HG02840 (cell line): ENCODE data around the gene CTF1.

Experiments used
- ATAC-seq: cut with Tn5 transposase; IDR thresholded peaks from one replicate; pipeline ENCODE4 v1.9.1; 2021; ENCODE audit warnings: mild to moderate bottlenecking, moderate library complexity, moderate number of reproducible peaks; ENCODE audit not compliant: unreplicated experiment, low FRiP score

Gene CTF1

DNA sequence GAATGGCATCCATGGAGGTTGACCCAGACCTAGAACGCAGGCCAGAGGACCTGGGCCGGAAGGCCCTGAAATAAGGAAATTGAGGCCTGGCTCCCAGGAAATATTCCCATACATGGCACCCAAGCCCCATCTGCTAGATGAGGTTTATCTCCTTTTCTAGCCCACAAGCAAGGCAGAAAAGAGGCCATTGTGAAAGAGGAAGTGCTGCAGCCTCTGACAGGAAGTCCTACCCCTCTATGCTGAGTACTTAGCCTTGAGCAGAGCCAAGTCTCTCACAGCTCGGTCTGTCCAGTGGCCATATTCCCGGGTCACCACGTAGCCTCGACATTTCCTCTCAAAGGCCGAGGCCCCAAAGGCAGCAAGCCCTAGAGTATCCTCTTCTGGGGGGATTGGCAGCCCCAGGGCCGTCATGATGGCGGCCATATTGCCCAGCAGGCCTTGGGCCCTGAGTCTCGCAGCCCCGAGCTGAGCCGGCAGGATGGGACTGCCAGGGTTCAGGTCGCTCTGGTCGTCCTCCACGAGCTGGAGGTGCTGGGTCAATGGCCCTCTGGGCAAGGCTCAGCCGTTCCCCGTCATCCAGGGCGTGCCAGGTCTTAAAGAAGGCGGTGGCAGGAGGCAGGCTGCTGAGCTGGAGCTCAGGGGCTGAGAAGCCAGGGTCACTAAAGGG is 7.8 kb downstream of the CTF1 start:
- no peak for ATAC-seq

DNA sequence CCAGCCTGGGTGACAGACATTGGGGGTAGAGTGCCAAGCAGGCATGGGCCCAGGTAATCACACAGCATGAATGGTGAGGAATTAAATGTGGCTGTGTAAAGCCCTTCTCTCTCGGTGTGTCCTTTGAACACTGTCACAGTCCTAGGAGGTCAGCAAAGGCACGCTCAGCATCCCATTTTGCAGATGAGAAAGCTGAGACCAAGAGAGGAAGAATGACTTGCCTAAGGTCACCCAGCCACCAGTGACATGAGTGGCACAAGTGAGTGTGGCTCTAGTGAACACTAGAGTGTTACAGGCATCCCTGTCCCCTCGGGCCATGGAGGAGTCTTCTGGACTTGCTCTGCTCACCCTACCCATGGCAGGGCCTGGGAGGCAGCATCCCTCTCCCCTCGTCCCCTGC is 10.7 kb downstream of the CTF1 start:
- no peak for ATAC-seq

DNA sequence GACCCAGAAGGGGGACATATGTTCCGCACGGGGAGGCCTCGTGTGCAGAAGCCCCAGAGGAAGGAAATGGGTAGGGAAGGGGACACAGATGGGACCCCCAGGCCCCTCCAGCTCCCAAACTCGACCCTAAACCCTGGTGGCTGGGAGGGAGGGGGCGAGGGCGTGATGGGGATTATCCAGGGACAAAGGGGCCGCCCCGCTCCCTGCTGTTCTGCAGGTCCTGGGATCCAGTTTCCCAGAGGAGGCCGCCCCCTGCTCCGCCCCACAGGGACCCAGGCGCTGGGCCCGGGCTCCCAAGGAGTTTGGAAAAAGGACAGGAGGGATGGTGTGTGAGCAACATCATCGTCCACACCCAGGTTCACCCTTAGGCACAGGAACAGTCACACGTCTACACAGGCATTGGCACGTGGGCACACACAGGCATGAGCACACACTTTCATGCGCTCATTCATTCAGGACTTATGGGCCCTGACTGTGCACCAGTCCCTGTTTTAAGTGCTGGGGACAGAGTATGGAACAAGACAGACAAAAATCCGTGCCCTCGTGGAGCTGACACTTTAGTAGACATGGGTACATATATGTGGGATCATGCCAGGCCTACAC is 14.1 kb downstream of the CTF1 start:
- no peak for ATAC-seq

DNA sequence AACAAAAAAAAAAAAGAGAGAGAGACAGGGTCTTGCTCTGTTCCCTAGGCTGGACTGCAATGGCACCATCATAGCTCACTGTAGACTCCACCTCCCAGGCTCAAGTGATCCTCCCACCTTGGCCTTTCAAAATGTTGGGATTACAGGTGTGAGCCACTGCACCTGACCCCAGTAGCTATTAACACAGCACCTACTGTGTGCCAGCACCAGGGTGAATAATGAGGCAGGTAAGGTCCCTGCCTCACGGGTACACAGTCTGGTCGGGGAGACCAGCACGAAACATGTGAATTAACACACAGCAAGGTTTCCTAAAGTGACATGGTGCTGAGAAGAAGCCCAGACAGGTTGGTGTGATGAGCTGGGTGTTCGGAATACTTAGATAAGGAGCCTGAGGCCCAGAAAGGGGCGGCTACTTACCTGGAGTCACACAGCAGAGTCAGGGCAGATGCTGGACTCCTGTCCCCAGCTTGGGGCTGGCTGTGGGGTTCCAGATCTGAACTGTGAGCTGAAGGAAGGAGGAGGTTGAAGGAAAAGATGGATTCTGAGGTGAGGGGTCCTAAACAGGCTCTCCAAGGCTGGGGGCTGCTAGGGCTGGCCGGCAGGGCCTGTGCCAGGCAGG is 16.5 kb downstream of the CTF1 start:
- ATAC-seq: no peak

DNA sequence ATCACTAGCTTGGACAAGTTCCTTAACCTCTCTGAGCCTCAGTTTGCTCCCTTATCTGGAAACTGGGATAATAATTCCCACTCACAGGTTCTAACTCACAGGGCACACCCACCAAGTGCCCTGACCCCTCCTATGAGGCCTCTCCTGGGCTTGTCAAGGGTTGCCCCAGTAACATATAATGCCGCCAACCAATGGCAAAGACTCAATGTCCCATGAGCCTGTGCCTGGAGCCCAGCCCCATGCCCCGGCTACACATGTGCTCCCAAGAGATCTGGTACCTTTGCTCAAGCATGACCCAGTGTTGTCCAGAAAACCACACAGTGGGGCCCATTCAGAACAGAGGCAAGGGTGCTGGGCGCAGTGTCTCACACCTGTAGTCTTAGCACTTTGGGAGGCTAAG is 18.4 kb downstream of the CTF1 start:
- ATAC-seq: no peak

DNA sequence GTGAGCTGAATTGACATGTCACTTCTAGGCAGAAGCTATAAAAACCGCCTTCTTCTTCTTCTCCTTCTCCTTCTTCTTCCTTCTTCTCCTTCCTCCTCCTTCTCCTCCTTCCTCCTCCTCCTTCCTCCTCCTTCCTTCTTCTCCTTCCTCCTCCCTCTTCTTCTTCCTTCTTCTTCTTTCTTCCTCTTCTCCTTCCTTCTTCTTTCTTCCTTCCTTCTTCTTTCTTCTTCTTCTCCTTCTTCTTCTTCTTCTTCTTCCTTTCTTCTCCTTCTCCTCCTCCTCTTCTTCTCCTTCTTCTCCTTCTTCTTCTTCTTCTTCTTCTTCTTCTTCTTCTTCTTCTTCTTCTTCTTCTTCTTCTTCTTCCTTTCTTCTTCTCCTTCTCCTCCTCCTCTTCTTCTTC is 22.2 kb downstream of the CTF1 start:
- no peak for ATAC-seq

DNA sequence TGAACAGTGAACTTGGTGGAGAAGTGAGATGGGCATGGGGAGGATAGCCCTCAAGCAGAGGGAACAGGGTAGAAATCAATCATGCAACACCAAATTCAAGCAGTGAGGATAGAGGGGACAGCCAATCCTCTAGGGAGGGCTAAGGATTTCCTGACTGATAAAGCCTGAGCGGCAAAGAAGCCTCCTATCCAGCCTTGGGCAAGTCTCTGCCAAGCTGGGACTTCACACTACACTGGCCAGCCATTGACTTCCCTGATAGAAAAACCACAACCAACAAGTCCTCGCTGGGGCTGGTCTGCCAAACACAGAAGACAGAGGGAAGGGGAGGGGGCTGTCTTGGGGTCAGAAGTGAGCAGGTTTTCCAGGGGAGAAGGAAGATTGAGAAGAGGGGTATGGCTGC is 24.5 kb downstream of the CTF1 start:
- no peak for ATAC-seq

DNA sequence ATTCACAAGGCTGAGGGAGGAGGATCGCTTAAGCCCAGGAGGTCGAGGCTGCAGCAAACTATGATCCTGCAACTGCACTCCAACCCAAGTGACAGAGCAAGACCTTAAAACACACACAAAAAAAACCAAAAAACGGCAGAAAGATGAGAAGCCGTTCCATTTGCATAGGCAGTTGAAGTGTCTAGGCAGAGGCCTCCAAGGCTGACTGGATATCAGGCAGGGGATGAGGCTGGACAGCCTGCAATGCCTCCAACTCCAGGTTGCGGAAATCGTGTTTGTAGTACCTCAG is 25.0 kb downstream of the CTF1 start:
- ATAC-seq: no peak

DNA sequence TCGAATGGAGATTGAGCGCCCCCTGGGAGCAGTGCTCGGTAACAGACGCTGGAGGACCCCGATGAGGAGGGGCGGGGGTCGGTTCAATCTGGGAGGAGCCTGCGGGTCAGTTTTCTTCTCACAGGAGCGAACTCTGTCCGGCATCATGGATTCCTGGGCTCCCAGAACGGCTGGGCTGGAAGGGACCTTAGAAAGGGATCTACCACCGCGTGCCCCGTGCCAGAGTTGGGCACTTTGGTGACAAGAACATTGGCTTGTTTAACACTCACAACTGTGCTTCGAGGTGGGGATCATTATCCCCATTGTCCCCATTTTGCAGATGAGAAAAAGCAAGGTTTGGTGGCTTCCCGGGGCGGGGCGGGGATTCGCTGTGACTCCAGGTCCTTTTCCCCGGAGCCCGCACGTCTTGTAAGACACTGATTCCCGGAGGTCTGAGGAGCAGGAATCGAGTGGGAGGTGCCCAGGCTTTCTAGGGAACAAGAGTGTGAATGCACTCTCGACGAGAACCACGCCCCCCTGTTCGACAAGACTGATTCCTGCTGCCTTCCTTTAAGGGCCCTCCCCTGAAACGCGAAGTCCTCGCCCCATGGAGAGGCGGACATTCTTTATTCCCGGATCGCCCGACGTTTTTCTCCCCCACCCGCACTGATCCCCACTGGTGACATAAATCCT is 25.5 kb downstream of the CTF1 start:
- peak; percentile 1 for ATAC-seq

DNA sequence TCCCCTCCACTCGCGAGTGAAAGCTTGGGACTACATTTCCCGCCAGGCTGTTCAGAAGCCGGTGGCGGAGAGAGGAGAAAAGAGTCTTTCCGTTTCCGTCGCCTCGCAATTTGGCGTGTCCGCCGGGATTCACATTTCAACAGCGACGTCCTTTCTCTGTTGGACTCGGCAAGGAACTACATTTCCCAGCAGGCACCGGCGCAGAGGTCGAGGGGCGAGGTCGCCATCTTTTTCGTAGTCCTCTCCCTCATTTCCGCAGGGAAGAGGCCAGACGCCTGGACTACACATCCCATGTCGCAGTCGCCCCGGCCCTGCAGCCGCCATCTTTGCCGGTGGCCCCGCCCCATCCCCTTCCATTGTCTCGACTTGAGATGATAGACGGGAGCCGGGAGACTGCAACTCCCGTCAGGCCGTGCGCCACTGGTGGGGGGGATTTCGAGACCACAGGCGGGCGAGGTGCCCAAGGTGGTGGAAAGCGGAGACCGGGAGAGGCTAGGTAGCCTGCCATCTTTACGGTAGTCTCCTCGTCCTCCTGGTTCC is 26.1 kb downstream of the CTF1 start:
- ATAC-seq: peak; percentile 77

DNA sequence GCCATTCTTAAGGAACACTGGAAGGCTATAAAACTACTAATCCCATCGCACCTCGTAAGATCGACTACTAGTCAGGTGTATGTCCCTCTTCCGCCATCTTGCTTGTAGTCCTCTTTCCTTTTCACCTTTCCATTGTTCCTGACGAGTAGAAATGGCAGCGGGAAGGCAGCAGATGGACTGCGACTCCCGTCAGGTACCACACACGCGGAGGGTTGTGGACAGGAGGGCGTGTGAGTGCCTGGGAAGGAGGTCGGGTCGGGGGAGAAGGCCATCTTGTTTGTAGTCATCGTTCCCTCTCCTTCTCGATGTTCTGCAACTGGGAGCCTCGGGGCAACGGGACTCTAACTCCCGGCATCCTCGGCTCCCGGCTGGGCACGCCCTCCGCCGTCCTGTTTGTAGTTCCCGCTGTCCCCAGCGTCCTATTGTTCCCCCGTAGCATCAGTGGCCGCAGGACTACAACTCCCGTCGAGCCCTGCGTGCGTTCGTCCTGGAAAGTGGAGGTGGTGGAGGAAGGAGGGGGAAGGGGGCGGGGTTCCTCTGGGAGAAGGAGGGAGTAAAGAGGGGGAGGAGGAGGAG is 26.6 kb downstream of the CTF1 start:
- peak; percentile 60 for ATAC-seq

DNA sequence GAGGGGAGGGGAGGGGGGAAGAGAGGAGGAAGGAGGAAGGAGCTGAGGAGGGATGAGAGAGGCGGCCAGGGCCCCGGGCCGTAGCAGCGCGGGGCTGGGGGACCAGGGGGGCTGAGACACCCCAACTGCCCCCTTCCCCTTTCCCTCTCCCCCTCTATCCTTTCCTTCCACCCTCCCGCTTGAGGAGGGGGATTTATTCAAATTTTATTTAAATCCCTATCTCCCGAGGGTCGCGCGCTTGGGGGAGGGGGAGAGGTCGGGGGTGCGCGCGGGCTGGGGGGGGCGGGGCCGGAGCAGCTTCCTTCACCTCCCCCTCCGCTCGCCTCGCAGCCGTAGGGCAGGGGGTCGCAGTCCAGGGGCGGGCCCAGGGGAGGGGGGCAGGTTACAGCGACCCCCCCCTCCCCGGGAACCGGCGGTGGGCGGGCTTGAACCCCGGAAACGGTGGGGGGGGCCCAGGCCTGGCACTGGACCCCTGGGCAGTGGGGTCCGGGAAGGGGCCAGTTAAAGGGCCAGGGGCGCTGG is 27.2 kb downstream of the CTF1 start, which contains the start of gene FBXL19:
Gene FBXL19 (plus strand): TSS at position 19 of the 522 bp plus-strand sequence. CDS start 2,183 bp downstream, outside the sequence.
- no peak for ATAC-seq

DNA sequence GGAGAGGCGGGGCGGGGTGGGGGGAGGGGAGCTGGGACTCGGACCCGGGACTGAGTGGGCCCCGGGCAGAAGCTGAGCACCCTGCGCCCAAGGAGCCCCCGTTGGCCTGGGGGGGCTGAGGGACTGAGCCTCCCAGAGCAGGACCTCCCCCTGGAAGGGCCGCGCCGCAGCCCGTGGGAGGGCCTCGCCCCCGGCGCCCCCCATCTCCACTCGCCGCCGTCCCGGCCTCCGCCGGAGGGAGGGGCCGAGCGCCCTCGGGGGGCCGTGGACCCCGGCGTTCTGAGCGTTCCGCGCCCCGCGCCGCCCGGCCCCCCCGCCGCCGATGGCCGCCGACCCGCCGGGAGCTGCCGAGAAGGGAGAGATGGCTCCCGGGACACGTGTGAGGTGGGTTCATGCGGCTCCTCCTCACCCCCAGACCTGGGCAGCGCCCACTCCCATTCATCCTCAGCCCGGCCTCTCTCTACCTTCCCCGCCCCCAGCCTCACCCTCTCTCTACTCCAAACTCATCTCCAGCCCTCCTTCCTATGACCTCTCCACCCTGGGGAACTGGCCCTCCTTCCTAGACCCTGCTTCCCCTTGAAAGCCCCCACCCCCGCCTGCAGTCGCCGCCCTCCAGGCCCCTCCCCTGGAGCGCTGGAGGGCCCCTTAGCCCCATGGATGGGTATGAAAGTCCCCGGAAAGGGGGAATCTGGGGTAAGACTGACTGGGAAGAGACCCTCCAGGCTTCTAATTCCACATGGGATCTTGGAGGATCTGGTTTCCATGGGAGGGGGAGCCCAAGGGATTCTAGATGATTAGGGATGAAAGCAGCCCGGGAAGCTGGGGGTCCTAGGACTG is 27.9 kb downstream of the CTF1 start:
- ATAC-seq: no peak

DNA sequence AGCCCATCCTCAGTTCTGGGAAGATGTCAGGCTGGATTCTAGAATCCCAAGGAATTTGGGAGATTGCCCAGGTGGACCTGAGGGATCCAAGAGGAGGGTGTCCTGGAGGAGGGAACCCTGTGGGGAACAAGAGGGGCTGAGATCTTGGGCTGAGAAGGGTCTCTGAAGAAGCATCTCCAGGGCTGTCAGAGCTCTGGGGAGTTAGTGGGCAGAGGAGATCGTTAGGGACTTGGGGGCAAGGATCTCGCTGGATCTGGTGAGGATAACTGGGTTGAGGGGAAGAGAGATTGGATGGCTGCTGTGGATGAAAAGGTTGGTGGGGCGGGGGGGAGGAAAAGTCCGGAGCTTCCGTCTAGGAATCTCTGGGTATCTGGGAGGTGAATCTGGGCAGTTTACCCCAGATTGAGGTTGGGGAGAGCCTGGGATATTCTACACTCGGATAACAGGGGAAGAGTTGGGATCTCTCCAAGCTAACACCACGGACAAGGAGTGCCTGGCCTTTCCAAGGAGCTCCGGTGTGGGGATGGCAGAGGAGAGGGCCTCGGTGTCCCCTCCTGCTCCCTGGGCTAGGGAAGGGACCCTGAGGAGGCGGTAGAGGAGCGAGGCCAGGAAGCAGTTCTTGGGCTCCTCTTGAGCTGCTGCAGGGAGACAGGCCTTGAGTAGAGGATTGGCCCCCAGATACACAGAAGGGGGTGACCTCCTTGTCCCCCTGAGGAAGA is 28.7 kb downstream of the CTF1 start:
- ATAC-seq: no peak

DNA sequence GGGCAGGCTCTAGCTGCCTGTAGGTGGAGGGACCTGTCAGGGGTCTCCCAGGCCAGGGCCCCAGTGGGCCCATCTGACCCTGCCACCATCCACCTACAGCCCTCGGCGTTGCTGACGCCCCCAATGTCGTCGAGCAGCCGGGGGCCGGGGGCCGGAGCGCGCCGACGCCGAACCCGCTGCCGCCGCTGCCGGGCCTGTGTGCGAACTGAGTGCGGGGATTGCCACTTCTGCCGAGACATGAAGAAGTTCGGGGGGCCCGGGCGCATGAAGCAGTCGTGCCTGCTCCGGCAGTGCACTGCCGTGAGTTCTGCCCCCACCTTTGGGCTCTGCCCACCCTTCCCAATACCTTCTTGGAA is 29.2 kb downstream of the CTF1 start:
- ATAC-seq: no peak

DNA sequence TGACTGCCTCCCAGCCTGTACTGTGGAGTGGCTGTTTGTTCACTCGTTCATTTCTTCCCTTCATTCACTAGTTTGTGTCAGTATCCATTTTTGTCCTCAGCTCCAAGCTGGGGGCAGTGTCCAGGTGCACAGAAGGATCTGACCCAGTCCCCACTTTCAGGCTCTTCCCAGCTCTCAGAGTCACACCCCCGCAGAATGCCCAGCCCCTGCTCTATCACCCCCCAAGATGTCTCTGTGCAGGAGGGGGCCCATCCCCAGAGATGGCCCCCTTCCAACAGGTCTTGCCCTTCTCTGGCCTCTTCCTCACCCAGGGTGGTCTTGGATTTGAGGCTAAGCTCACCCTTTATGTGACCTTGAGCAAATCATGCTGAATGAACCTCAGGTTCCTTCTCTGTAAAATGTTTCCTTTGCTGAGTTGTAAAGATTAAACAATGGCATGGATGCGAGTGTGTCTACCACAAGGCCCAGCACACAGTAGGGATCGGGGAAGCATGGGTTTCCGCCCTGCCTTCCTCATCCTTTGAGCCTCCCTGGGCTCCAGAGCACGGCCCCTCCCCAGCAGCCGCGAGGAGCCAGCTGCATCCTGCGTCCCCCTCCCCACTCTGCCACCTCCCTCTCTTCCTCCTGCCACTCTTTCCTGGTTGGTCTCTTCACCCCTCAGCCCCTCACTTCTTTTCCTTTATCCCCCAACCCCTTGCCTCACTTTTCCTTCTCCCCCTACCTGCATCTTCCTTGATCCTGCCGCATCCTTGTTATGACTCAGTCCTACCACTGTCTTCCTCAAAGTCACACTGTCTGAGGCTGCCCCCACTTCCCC is 29.8 kb downstream of the CTF1 start:
- ATAC-seq: no peak

DNA sequence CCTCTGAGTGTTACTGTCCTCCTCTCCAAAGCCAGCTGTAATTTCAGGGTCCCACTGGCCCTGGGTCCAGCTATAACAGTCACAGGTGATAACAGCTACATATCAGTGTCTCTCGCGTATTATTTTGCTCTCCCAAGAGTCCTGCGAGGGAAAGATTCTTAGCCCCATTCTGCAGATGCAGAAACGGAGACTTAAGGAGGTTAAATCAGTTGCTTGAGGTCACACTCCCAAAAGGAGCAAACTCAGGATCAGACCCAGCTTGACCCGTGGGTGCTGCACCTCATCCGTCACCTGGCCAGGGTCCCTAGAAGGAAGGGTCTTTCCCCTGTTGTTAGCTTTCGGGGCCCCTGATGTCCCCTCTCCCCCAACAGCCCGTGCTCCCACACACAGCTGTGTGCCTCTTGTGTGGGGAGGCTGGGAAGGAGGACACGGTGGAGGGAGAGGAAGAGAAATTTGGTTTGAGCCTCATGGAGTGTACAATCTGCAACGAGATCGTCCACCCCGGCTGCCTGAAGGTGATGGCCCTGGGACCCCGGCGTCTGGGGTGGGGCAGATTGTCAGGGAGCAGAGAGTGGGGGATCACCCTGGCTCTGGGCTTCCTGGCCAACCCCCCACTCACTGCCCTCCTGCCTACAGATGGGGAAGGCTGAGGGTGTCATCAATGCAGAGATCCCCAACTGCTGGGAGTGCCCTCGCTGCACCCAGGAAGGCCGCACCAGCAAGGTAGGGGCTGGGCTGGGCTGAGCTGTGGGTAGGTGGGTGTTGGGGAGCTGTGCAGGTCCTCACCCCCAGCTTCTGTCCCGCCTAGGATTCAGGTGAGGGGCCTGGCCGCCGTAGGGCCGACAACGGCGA is 30.7 kb downstream of the CTF1 start:
- no peak for ATAC-seq
